HG02870 (cell line): ENCODE results near the gene TRIM44.
"Not testable (repeated sequence)": the region's sequence is repeated elsewhere in the genome, so short reads cannot be mapped to it uniquely, and the experiment has no call there.

Experiments
- ATAC-seq: cut with Tn5 transposase; IDR thresholded peaks from one replicate; pipeline ENCODE4 v1.9.1; 2021; ENCODE audit warnings: mild to moderate bottlenecking, moderate library complexity; ENCODE audit not compliant: unreplicated experiment

Gene TRIM44

DNA sequence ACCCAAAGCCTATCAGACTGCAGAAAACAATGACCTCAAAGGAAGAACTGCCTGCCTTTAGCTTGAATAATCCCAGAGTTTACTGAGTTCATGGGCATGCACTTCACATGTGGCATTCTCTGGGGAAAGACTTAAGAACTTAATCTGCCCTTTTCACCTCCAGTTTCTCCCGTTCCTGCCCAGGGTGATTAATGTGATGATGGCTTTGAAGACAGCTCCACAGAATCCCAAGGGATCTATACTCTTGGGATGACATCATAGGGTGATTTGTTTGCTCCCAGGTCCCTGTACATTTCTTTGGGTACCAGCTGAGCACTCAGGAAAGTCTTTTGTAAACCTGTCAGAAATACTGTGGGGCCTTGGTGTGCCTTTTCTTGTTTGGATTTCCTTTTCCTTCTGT lies 30.3 kb upstream of the TRIM44 start:
- ATAC-seq = no peak

DNA sequence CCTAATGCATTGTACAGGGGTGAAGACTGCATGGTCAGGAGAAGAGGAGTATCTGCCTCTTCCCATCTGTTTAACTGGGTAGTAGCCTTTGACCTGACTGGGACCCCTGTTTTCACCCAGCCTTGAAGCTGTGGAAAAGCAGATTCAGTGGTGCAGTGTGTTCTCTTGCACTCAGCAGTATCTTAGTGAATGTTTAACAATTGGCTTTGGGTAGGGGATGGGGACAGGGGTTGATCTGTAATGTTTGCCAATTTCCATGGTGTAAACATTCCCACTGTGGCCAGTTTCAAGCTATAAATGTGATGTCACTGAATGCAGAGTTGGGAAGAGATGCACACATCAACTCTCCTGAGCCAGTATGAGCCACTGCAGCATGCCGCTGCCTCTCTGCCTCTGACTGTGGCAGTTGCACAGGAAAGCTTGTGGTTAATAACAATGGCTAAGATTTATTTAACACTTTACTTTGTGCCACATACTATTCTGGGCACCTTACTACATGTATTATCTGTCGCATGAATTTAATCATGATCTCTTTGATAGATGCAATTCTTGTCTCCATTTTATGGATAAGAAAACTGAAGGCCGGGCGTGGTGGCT lies 28.6 kb upstream of the TRIM44 start:
- no peak for ATAC-seq

DNA sequence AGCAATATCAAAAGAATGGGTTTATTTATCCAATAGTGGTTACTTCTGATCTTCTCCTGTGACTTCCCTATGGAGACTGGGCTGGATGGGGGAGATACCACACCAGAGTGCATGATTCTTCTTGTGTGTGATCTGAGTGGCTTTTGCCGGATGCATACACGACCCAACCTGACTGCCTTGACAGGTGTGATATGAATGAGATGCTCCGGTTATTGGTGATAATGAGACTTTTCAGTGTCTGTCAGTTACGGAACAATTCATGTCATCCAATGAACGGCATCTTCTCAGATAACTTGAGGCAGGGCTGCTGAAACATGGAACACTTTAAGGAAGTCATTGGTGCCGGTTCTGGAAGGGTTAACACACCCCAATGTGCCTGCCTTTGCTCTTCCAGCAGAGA lies 26.6 kb upstream of the TRIM44 start:
- no peak for ATAC-seq

DNA sequence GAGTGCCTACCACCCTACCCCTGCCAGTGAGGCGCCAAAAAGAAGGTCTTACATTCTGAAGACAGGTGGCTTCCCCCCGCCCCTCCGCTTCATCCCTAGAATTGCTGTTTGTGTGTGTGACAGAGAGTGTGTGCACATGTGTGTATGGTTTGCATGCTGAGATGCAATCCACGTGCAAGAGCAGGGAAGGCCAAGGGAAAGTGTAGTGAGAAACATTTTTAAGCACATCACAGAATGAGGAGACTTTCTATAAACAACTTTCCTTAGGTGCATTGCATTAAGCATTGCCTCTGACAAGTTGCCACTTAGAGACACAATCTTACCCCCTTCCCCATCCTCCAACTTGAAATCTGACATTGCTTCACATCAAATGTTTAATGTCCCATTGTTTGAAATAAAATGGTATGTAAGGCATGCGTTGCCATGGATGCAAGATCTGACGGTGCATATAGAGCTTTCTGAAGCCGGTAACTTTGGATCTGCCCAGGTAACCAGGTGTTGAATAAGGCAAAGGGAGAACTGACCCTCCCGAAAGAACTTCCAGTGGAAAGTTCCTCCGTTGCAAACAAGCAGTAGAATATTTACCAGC lies 22.9 kb upstream of the TRIM44 start:
- ATAC-seq = no peak

DNA sequence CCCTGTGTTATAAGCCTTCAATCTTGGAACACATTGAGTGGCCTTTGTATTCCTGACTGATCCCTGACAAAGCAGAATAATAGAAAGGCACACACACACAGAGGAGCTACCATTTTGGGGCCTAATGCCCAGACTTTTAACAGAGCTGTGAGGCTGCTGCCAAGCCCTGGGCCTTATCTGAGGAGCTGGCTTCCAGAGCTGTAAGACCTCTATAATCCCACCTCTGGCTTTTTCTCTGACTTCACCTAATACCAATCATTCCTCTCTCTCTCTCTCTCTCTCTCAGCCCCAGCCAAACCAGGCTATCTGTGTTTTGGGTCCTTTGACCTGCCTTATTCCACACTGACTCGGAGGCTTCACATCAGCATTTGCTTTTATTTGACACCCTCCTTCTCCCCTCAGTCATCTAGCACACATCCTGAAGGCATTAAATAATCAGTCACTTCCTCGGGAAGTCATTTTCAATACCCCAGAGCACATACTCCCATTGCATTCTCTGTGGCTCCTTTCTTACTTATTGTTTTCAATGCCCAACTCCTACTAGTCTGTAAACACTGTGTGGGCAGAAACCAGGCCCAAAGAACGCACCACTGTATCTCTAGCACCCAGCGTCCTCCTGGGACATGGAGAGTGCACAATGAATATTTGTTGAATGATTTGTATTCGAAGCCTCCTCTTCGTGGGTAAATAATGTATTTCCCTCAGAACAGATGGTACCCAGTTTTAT lies 21.2 kb upstream of the TRIM44 start:
- no peak for ATAC-seq

DNA sequence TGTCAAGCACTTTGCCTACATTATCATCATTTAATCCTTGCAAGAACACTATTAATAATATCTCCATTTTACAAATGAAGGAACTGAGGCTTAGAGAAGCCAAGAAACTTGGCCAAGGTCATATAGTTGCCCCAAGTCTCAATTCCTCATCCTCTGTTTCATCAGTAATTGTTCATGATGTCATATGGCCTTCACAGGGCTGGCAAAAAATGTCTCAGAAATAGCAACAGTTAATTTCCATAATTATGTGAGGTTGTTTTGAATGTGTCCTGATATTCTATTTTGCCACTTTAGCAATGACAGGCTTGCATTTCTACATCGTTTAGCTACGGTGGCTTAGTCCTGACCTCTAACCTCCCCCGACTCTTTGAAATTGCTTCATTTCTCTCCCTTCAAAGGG lies 20.6 kb upstream of the TRIM44 start:
- ATAC-seq = no peak

DNA sequence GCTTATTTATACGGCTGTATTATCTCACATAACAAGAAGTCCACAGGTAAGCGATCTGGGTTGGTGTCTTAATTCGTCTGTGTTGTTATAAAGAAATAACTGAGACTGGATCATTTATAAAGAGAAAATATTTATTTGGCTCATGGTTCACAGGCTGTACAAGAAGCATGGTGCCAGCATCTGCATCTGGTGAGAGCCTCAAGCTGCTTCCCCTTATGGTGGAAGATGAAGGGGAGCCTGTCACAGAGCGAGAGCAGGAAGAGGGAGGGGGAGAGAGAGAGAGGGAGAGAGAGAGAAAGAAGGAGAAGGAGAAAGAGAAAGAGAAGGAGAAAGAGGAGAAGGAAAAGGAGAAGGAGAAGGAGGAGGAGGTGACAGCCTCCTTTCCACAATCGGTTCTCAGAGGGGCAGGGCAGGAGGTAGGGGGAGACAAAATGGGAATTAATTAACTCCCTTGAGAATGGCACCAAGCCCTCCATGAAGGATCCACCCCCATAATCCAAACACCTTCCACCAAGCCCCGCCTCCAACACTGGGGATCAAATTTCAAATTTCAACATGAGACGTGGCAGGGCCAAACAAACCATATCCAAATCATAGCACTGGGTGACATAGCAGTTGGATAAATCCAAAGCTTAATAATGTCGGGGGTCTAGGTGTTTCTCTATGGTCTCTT lies 15.0 kb upstream of the TRIM44 start:
- ATAC-seq = no peak

DNA sequence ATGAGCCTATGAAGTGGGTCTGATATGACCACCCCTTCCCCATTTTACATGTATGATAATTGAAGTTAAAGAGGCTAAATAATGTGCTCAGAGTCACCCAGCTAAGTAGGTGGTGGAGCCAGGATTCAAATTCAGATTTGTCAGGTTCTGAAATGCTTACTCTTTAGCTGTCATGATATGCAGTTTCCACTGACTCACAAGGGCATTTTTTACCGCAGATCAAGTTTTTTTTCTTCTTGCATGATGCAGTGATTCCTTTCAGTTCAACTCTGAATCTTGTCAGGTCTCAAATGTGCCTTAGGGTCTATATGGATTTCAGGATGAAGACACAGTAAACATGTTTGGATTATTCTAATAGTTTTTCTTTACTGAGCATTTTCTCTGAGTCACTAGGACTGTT lies 12.6 kb upstream of the TRIM44 start:
- no peak for ATAC-seq

DNA sequence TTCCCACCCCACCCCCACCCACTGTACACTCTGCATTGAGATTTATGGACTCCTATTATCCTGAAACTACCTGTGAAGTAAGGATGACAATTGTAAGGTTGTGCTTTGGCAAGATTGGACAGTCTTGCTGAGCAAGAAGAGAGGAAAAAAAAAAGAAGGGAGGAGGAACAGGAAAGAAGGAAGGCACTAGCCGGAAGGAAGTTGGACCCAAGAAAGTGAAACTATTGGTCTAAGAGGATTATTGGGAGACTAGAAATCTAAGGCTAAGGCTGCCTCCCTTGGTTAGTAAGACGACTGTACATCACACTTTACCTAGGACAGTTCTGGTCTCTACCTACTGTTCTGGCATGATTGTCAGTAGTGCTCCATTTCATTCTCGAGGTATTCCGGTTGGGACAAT lies 12.1 kb upstream of the TRIM44 start:
- ATAC-seq = no peak

DNA sequence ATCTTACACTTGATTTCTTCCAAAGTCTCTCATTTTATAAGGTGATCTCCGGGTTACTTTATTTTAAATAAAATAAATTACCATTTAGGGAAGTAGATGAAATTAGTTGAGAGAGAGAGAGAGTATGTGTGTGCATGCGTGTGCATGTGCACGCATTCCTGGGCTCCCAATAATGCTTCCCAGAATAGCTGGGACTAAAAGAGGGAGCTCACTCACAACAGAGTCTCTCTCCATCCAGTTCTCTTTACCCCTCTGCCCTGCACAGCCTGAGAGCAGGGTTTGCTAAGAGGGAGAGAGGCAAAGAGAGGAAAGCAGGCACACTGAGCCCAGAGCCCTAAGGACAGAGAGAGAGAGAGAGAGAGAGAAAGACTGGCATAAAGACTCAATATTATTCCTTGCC lies 11.3 kb upstream of the TRIM44 start:
- no peak for ATAC-seq

DNA sequence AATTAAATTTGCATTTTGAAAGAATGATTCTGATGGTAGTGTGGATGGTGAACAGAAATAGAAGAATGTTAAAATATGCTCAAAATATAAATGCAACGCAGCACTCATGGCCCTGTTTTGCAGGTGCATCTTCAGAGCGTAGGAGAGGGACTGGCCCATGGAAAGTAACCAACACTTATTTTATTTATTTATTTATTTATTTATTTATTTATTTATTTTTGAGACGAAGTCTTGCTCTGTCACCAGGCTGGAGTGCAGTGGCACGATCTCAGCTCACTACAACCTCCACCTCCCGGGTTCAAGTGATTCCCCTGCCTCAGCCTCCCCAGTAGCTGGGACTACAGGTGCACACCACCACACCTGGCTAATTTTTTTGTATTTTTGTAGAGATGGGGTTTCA lies 9.8 kb upstream of the TRIM44 start:
- not testable (repeated sequence) for ATAC-seq

DNA sequence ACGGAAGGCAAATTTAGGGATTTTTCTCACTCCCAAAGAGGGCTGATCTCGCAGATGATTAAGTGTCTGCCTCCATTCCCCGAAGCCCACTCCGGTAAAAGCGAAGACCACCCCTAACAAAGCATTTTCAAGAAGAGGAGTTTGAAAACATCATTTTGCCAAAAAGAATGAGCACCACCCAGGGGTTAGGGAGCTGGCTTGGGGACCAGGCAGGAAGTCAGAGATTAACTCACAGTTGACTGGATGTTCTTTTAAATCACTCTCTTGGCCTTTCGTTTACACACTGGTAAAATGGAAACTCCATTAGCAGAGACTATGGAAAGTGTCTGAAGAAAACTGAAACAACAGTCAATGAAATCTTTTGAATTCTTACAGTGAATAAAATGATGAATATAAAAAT lies 7.9 kb upstream of the TRIM44 start:
- ATAC-seq = no peak

DNA sequence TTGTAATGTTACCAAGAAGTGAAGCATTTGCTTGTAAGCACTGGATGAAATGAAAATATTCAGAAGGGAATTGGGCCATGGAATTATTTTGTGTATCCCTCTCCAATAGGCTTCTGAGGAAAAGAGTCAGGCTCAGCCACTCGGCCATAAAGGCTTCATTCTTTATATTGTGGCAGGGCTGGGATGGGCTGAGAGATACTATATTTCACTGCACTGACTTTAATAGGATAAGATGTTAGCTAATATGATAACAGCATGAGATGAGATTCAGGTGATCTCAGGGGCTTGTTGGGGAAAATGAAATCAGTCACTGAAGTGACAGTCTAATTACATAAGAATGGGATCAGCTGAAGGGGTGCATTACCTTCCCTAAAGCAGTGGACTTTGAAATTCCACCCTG lies 7.3 kb upstream of the TRIM44 start:
- no peak for ATAC-seq

DNA sequence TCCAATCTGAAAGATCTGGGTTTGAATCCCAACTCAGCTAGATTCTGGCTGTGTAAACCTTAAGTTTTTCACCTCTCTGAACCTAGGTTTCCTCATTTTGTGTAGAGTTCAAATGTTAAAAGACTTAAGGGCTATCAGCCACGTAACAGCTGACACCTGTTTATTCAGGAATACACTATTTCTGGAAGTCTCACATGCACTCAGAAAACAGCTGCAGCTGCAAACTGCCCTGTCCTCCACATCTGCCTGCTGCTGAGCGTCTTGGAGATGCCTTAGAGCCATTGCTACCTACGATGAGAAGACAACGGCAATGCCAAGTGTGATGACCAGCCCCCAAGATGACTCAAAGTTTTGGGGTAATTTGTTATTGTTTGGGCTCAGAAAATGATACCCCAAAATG lies 6.7 kb upstream of the TRIM44 start:
- no peak for ATAC-seq

DNA sequence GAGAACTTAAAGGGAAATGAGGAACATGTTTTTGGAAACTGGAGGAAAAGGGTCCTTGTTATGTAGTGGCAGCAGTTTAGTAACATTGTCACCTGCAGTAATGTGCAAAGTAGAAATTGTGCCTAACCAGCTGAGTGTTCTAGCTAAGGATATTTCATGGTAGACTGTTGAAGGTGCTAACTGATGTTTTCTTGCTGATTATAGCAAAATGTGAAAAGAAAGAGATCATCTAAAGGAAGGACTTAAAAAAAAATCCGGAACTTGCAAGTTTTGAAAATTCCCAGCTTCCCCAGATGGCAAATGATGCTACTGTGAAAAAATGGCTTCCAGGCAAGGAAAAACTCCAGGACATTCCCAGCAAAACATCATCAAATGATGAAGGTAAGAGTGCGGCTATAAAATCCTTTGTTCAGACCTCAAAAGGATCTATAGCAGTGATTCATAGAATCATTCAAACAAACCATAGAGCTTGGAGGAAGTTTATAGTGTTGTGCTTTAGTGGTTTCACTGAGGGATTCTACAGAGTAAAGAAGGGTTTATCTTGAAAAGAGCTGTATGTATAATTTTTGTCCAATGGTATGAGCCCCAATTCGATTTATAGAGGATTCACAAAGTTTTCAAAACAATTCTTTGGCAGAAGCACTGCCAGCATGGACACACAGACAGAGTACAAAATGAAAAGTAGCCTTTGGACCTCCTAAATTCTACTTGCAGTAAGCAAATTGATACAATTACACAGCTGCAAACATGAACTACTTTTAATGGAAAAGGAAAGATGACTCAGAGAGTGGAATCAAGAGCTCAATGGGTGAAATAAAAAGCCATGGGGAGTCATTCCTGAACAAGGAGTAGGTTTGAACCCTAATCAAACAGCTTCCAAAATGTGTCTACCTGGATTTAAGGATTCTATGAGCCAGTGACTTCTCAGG lies 4.3 kb upstream of the TRIM44 start:
- ATAC-seq = no peak

DNA sequence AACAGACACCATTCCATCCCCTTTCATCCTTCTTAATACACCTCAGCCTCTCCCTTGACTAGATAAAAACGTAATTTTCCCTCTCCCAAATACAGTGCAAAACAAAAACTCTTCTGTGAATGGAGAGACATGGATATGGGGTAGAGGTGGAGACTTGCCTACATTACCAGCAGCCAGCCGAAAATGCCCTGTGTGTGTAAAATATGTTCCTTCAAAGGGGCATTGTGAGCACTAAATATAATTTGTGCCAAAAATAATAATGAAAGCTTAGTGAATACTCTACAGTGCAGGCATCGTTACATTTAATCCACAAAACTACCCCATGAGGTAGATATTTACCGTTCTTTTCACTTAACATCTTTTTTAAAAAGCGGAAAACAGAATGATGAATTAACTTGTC lies 1.0 kb upstream of the TRIM44 start:
- no peak for ATAC-seq

DNA sequence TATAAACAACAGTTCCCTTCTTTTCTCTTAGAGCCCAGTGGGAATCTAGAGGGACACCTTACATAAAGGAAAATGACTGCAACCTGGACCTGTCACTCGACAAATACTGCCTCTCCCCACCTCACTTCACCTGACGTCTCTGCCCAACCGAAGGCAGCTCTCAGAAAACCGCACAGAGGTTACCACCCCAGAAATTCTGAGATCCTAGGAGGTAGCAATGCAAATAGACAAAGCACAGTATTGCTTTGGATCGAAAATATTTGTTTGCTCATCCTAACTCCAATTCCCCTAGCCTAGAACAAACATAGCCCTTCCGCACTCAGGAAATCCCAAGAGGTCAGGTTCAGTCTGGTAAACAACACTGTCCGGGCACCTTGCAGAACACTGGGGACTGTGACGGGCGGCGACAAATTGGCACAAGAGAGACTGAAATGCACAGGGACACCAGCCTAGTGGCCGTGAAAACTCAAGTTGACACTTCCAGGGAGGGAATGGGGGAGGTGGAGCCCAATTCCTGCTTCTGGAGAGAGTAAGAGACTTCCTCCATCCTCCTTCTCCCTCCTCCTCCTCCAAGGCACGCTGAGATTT lies 420 bp upstream of the TRIM44 start:
- peak; percentile 38 for ATAC-seq

DNA sequence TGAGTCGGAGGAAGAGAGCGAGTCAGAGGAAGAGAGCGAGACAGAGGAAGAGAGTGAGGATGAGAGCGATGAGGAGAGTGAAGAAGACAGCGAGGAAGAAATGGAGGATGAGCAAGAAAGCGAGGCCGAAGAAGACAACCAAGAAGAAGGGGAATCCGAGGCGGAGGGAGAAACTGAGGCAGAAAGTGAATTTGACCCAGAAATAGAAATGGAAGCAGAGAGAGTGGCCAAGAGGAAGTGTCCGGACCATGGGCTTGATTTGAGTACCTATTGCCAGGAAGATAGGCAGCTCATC lies 780 bp downstream of the TRIM44 start:
- no peak for ATAC-seq

DNA sequence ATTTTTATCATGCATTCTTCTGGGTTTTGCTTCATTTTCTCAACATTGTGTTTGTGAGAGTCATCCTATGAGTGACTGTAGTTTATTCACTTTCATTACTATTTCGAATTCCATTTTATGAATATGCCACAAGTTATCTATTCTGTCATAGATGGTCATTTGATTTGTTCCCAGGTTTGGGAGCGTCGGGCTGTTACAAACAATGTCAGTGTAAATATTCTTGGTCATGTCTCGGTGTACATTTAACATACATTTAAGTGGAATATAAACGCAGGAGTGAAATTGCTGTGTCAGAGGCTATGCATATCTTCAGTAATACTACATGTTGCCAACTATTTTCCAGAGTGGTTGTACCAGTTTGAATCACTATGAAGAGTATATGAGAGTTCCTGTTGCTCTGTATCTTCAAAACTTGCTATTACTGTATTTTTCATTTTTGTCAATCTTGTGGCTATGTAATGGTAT lies 2.4 kb downstream of the TRIM44 start:
- ATAC-seq = no peak

DNA sequence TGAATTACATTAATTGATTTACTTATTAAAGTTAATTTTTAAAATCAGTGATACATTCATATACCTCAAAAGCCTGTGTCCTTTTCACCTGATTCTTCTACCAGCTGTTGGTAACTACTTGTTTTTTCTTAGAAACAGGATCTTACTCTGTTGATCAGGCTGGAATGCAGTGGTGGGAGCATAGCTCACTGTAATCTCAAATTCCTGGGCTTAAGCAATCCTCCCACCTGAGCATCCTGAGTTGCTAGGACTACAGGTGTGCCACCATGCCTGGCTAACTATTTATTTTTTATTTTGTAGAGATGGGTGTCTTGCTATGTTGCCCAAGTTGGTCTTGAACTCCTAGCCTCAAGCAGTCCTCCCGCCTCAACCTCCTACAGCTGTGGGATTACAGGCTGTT lies 4.7 kb downstream of the TRIM44 start:
- ATAC-seq = no peak

DNA sequence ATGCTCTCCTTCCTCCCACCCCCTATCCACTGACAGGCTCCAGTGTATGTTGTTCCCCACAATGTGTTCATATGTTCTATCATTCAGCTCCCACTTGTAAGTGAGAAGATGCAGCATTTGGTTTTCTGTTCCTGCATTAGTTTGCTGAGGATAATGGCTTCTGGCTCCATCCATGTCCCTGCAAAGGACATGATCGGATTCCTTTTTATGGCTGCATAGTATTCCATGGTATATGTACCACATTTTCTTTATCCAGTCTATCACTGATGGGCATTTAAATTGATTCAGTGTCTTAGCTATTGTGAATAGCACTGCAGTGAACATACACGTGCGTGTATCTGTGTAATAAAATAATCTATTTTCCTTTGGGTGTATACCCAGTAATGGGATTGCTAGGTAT lies 5.8 kb downstream of the TRIM44 start:
- ATAC-seq = not testable (repeated sequence)
